Measurements from ENCODE around the gene GRSF1. TPM values are rescaled to one million over a fixed set of nuclear protein-coding genes. Genes with fewer than 3 reads are reported as not detected.

The GRSF1 gene
- total and polyA plus RNA-seq, 10 of the 15 experiments (the other 5 are each of a cell fraction or from before 2014, with no cell fraction given) = 37.5 to 105 (median 68.4) TPM

- TF ChIP-seq ZNF384 (IDR thresholded peaks at IDR 0.05; ENCODE audit: borderline replicate concordance, low read depth, low read length) (no peak), SREBF1 (IDR thresholded peaks at IDR 0.05; ENCODE audit: low read length) (no peak), RELB (IDR thresholded peaks at IDR 0.05; ENCODE audit: low read depth) (peak; percentile 54), MEF2A (IDR thresholded peaks at IDR 0.05; ENCODE audit: insufficient read depth, low read depth, low read length) (0 out of 2 replicates have a peak, but pooled peaks have one; percentile 5), CHD2 (IDR thresholded peaks at IDR 0.05; ENCODE audit: borderline replicate concordance, low read depth, low read length) (peak; percentile 33; the same call in 1 of the 2 replicates), RB1 (IDR thresholded peaks at IDR 0.05; ENCODE audit: borderline replicate concordance) (peak; percentile 49; the same call in 1 of the 2 replicates), NR2F1 (conservative IDR thresholded peaks at IDR 0.05) (peak; percentile 50; the same call in 1 of the 2 replicates), POLR2AphosphoS5 (IDR thresholded peaks at IDR 0.05; ENCODE audit: low read length) (peak; percentile 36; the same call in 1 of the 2 replicates)
Measured at GRCh38 chr4:70838666-70839588, 763 bp downstream of the GRSF1 start (continued).

DNA sequence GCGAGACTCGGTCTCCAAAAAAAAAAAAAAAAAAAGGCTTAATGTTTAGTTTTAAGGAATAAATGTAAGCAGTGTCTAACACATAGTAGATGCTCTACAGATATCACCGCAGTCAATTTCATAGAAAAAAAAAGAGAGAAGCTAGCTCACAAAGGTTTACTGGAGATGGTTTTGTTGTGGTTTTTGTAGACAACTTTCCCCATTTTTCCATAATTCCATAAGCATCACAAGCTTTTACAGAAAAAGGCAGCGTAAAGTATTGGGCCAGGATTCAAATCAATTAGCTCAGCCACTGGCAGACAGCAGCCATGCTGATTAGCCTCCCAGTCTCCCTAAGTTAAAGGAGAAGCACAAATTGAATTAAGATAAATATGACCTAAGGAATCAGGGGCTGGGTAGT lies 1.5 kb downstream of the GRSF1 start:
- ATAC-seq = no peak
- in situ Hi-C loops (cut with MboI) = no loop called here
- no peak for DNase-seq (ENCODE audit: low read depth, low spot score)
- SMC1A ChIA-PET (ENCODE audit: uncharacterized antibody, unreplicated experiment) = interaction anchor here (0.6 to 4.3 kb wide), 19 partner anchors 18 to 171 kb away, joined by 3 to 24 read pairs (median 3); partner anchors contain the start of gene DCK
- peaks cover 0 to 12% of the 10 kb centered on the region in 2 experiments; a peak in 1 of 4 replicates for H3K36me3 ChIP-seq (ENCODE audit: control insufficient read depth in 2 of 2, insufficient read depth in 2 of 2, low read length in 1 of 2)
- no peak for TF ChIP-seq RCOR1 (conservative IDR thresholded peaks at IDR 0.05; ENCODE audit: low read depth, low read length)
- no peak for TF ChIP-seq SPI1 (IDR thresholded peaks at IDR 0.05; ENCODE audit: borderline replicate concordance, insufficient read depth, low read depth, low read length)
- TF ChIP-seq CREM (IDR thresholded peaks at IDR 0.05; ENCODE audit: low read depth) = no peak
- TF ChIP-seq ESRRA (IDR thresholded peaks at IDR 0.05; ENCODE audit: low read length) = no peak
- no peak for TF ChIP-seq MEF2A (IDR thresholded peaks at IDR 0.05; ENCODE audit: insufficient read depth, low read depth, low read length)
- H3K4me2 ChIP-seq (ENCODE audit: control insufficient read depth, insufficient read depth) = peak overlapping the region; percentile 87
- WGBS (ENCODE audit: insufficient coverage, insufficient replicate concordance, low lambda C conversion rate, missing lambda C conversion rate) = 47% methylated on average over 2 of the region's 4 CpGs
- peaks cover 47% of the 10 kb centered on the region for H3K79me2 ChIP-seq (ENCODE audit: control insufficient read depth, insufficient read depth, low read length)
- peak overlapping the region; percentile 85 for H3K4me3 ChIP-seq
- no peaks in the 10 kb centered on the region for H4K20me1 ChIP-seq (ENCODE audit: control insufficient read depth, insufficient read depth)
- H3K27me3 ChIP-seq (replicated peaks in 1 of 2; ENCODE audit: control insufficient read depth in 2 of 2, insufficient read depth in 2 of 2, low read length in 1 of 2) = no peaks in the 10 kb centered on the region
- no peak overlapping the region for H2AFZ ChIP-seq (ENCODE audit: control insufficient read depth, low read depth, low read length)
- H3K9me3 ChIP-seq (replicated peaks; ENCODE audit: control insufficient read depth, insufficient read depth, low read length) = no peaks in the 10 kb centered on the region
- no peak for FAIRE-seq
- peaks cover 2% of the 10 kb centered on the region for H3K4me1 ChIP-seq (ENCODE audit: control insufficient read depth, insufficient read depth, low read length)
- POLR2A ChIA-PET = interaction anchor here (0.6 to 2.5 kb wide), 10 partner anchors 11 to 157 kb away, joined by 3 to 16 read pairs (median 4); partner anchors contain the start of genes DCK and MOB1B
- peak overlapping the region; percentile 90 for H3K9ac ChIP-seq (ENCODE audit: control insufficient read depth, insufficient read depth, low read length)
- BruUV-seq (replicated peaks) = no TSS peak
- H3K27ac ChIP-seq (ENCODE audit: control insufficient read depth, insufficient read depth) = peak overlapping the region; percentile 85
- intact Hi-C loops (cut with micrococcal nuclease; ENCODE audit: unreplicated experiment) = loop anchor here (2.0 to 10.0 kb wide), 7 partner anchors 89 to 1277 kb away; partner anchors contain the start of genes DCK and UTP3
- CTCF ChIA-PET = interaction anchor here (1.1 to 2.1 kb wide), 5 partner anchors 15 to 171 kb away, joined by 4 to 8 read pairs (median 5); partner anchors contain the start of gene MOB1B
- RAD21 ChIA-PET (ENCODE audit: unreplicated experiment) = interaction anchor here (0.7 to 3.3 kb wide), 14 partner anchors 10 to 171 kb away, joined by 3 to 21 read pairs (median 4); partner anchors contain the start of gene MOB1B

All from GM12878 (cell line).